ENCODE measurements around the gene KCNE3. TPM values are rescaled to one million over a fixed set of nuclear protein-coding genes. Genes with fewer than 3 reads are reported as not detected.

The KCNE3 gene
- total and polyA plus RNA-seq, 2 experiments from 2014 or later = 2.3 to 10.6 TPM

GRCh38 chr11:74507582-74507981 is 40.2 kb upstream of the KCNE3 start:
- TF ChIP-seq ZNF331 (CRISPR knock-in tag; IDR thresholded peaks at IDR 0.05; ENCODE audit: low read depth) (no peak), EZH2 (IDR thresholded peaks at IDR 0.05; ENCODE audit: low read depth, unreplicated experiment) (no peak), CTCF (conservative IDR thresholded peaks at IDR 0.05; ENCODE audit: low read depth in 2 of 2) (no peak), EZH2phosphoT487 (IDR thresholded peaks at IDR 0.05; ENCODE audit: unreplicated experiment) (no peak), JUNB (IDR thresholded peaks at IDR 0.05; ENCODE audit: unreplicated experiment) (no peak), ZNF462 (CRISPR knock-in tag; IDR thresholded peaks at IDR 0.05) (no peak), CREB1 (CRISPR knock-in tag; IDR thresholded peaks at IDR 0.05; ENCODE audit: low read depth) (no peak), POLR2AphosphoS5 (IDR thresholded peaks at IDR 0.05; ENCODE audit: low read depth) (no peak), STAT1 (IDR thresholded peaks at IDR 0.05; ENCODE audit: unreplicated experiment) (no peak), NANOG (IDR thresholded peaks at IDR 0.05; ENCODE audit: borderline replicate concordance) (no peak)
- TF ChIP-seq, protein P1, sequence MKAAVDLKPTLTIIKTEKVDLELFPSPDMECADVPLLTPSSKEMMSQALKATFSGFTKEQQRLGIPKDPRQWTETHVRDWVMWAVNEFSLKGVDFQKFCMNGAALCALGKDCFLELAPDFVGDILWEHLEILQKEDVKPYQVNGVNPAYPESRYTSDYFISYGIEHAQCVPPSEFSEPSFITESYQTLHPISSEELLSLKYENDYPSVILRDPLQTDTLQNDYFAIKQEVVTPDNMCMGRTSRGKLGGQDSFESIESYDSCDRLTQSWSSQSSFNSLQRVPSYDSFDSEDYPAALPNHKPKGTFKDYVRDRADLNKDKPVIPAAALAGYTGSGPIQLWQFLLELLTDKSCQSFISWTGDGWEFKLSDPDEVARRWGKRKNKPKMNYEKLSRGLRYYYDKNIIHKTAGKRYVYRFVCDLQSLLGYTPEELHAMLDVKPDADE (IDR thresholded peaks at IDR 0.05) = no peak
- H3K36me3 Mint-ChIP-seq (ENCODE audit: low read depth) = peaks cover 4% of the 10 kb centered on the region; the same call in 2 of the 3 replicates
- H3K4me1 Mint-ChIP-seq = no peaks in the 10 kb centered on the region
- H3K4me1 ChIP-seq (ENCODE audit: insufficient read depth) = no peaks in the 10 kb centered on the region
- no peaks in the 10 kb centered on the region for H3F3A ChIP-seq (replicated peaks; ENCODE audit: low read depth)
- H3K27ac ChIP-seq (ENCODE audit: low read depth) = no peak overlapping the region
- no peaks in the 10 kb centered on the region for H3K27me3 ChIP-seq (ENCODE audit: insufficient read depth)
- H3K27me3 Mint-ChIP-seq (ENCODE audit: insufficient read depth, low read depth, poor library complexity) = peaks cover 4% of the 10 kb centered on the region
- no peaks in the 10 kb centered on the region for H3K79me2 ChIP-seq (replicated peaks; ENCODE audit: insufficient read depth)
- no peak overlapping the region for H3K4me3 ChIP-seq
- H3K9me3 Mint-ChIP-seq = peaks cover 9% of the 10 kb centered on the region; the same call in 2 of the 3 replicates
- no peaks in the 10 kb centered on the region for H3K9me2 ChIP-seq (ENCODE audit: insufficient read depth)
- no peak for DNase-seq (ENCODE audit: low spot score)
- no peak for ATAC-seq
- H3K4me3 Mint-ChIP-seq = no peak overlapping the region
- no peak overlapping the region for H2AFZ ChIP-seq
- peaks cover 6% of the 10 kb centered on the region; the same call in 1 of the 2 replicates for H3K36me3 ChIP-seq (ENCODE audit: insufficient read depth)
- H3K27ac Mint-ChIP-seq = no peak overlapping the region
- no peaks in the 10 kb centered on the region for H4K20me1 ChIP-seq (replicated peaks; ENCODE audit: insufficient read depth)
- H3K4me2 ChIP-seq = no peak overlapping the region
